ENCODE measurements around the gene RENBP.

The RENBP gene

DNA sequence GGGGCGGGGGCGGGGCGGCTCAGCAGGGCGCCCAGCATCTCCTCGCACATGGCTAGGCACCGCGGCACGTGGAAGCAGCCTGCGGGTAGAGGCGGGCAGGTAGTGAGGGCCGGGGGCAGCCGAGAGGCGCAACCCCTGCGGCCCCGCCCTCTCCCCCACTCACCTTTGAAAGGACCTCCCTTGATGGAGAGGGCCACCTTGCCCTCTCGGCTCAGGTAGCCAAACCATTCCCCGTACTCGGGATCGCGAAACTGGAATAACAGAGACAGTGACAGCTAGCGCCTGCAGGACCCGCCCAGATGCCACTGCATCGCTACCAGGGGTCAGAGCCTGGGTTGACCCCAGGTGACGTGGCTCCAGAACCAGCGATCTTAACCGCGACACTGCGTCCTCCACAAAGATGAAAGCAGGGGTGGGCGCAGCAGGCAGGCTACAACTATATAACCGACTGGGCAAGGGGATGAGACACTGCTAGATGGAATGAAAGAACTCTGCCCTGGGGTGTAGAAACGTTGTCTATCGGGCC lies 9.1 kb downstream of the RENBP start:
- peak overlapping the region; percentile 40 for H3K27ac ChIP-seq
- TF ChIP-seq ZFX (IDR thresholded peaks at IDR 0.05; ENCODE audit: borderline replicate concordance) (no peak), CTCF (IDR thresholded peaks at IDR 0.05) (no peak)

DNA sequence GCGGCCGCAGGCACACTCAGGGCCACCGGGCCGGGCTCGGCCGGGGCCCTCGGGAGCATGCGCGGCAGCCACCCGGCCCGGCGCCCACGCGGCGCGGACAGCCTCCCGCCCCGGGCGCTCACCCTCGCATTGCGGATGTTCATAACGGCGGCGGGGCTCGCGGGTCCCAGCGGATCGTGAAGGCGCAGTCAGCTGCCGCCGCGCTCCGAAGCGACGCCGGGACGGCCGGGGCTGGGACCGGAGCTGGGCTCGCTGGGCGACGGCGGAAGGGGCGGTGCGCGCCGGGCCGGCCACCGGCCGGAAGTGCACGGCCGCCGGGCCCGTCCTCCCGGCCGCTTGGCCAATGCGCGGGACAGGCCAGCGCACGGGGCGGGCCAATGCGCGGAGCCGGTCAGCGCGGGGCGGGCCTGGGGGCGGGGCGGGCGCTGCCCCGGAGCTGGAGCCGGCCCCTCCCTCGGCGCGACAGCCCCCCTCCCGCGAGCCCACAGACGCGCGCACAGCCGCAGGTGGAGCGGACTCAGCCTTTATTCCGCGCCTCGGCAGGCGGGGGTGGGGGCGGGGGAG lies 9.6 kb downstream of the RENBP start, which contains the start of gene NAA10:
NAA10 (minus strand) TSS at position 276 of the 564 bp plus-strand sequence; CDS start at position 143, 133 bp downstream.
- TF ChIP-seq ZFX (IDR thresholded peaks at IDR 0.05; ENCODE audit: borderline replicate concordance): no peak
- no peak for TF ChIP-seq CTCF (IDR thresholded peaks at IDR 0.05)
- peak within 1 kb of the TSS; percentile 72 for H3K27ac ChIP-seq

DNA sequence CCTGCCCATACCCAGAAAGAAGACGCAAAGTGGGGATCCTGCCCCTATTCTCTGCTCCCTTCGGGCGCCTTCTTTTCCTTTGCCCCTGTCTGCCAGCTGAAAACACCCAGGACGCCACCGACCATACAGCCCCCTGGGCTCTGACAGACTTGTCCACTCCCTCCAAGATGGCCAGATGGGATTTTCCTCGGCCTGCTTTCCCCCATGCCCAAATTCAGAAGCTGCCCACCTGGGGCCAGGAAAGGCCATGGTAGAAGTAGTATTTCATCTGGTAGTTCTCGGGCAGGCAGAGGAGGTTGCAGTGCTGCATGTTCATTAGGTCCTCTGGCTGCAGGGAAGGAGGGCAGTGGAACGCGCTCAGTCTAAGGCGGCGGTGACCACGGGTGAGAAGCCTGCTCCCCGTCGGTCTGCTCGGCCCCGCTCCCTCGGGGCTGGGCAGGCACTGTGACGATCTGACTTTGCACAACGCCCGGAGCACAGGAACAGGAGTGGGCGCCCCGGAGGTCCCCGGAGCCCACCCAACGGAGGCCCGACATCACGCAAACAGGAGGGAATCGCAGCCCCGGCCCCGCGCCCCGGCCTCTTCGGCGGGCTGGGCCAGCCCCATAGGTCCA lies 10.2 kb downstream of the RENBP start:
- H3K27ac ChIP-seq: peak overlapping the region; percentile 72
- no peak for TF ChIP-seq CTCF (IDR thresholded peaks at IDR 0.05)
- TF ChIP-seq ZFX (IDR thresholded peaks at IDR 0.05; ENCODE audit: borderline replicate concordance): no peak

- TF ChIP-seq CTCF (IDR thresholded peaks at IDR 0.05): no peak
- TF ChIP-seq ZFX (IDR thresholded peaks at IDR 0.05; ENCODE audit: borderline replicate concordance): no peak
- H3K27ac ChIP-seq: peak overlapping the region; percentile 72
These were observed 10.7 kb downstream of the RENBP start for GRCh38 chrX:153933748-153934147.

DNA sequence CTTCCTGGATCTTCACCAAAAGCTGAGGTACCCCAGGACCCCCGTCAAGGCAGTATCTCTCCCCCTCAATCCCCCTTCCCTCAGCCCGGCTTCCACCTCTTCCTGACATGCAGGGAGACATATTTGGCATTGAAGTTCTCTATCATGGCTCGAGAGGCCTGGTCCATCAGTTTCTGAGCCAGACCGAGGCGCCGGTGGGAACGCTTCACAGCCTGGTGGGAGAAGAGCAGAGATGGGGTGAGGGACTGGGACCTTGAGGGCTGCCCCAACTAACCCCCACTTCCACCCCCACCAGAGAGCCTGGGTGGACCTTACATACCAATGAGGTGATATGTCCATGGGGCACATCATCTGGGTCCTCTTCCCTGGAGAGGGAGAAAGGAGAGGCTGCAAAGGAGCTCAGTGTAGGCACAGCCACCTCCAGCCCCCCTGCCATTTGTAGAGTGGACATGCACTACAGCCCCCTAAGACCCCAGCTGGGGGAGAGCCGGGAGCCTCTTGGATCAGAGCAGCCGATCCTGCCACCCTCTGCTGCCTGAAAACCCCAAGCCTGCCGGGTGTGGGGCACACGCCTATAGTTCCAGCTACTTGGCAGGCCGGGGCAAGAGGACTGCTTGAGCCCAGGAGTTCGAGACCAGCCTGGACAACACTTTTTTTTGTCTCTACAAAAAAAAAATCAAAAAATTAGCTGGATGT lies 12.1 kb downstream of the RENBP start:
- TF ChIP-seq ZFX (IDR thresholded peaks at IDR 0.05; ENCODE audit: borderline replicate concordance) (no peak), CTCF (IDR thresholded peaks at IDR 0.05) (no peak)
- H3K27ac ChIP-seq: no peak overlapping the region

GRCh38 chrX:153931748-153932147 lies 12.7 kb downstream of the RENBP start:
- TF ChIP-seq ZFX (IDR thresholded peaks at IDR 0.05; ENCODE audit: borderline replicate concordance) (no peak), CTCF (IDR thresholded peaks at IDR 0.05) (no peak)

DNA sequence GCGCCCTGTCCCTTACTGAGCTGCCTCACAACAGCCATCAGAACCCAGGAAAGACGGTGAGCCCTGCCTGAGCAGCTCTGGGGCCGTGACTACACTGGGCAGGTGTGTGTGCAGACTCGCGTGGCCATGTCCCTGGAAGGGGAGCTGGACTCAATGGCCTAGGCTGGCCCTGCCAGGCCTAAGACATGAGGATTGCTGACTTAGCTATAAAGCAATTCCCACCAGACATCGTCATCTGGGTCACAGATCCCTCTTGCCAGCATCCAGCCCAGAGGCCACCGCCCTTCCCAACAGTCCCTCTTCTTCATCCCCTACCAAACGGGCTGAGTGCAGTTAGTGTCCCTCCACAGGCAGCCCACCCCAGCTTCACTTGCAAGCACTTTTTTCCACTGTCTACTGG lies 13.3 kb downstream of the RENBP start:
- TF ChIP-seq ZFX (IDR thresholded peaks at IDR 0.05; ENCODE audit: borderline replicate concordance): no peak
- no peak for TF ChIP-seq CTCF (IDR thresholded peaks at IDR 0.05)
- H3K27ac ChIP-seq: no peak overlapping the region

More at GRCh38 chrX:153931748-153932147, 12.7 kb downstream of the RENBP start:
- no peak overlapping the region for H3K27ac ChIP-seq

Data from 22Rv1 (cell line).